Psoas muscle (tissue), 8 donors: ENCODE results near the gene CEMP1. TPM values are rescaled to one million over a fixed set of nuclear protein-coding genes. Genes with fewer than 3 reads are reported as not detected.

Experiments used
- ATAC-seq, 4 donors: fragments of 200-7000 bp; cut with Tn5 transposase; one replicate each; pipeline ENCODE4 v1.9.1; 2020; ENCODE audit warnings: moderate library complexity in 3 of 4, mild to moderate bottlenecking in 2 of 4
- DNase-seq, 2 donors: peaks; one replicate each; pipeline ENCODE4 v3.0.0-alpha.2; 2020
- H3K27ac ChIP-seq: fragments of 200-600 bp; one replicate; pipeline ENCODE4 v1.8.0; 2022
- H3K27me3 ChIP-seq, 3 donors: fragments of 200-600 bp in 1 of 3; one replicate each; pipeline versions ENCODE4 v1.6.1 to v1.8.0; 2013 to 2022; ENCODE audit warnings: low read length in 2 of 3, mild to moderate bottlenecking in 2 of 3, moderate library complexity in 1 of 3; ENCODE audit not compliant: insufficient read depth in 3 of 3
- H3K36me3 ChIP-seq, 2 donors: fragments of 200-600 bp in 1 of 2; one replicate each; pipeline versions ENCODE4 v1.6.1 to v1.8.0; 2013 to 2022; ENCODE audit warnings: low read depth in 1 of 2, mild to moderate bottlenecking in 1 of 2, moderate library complexity in 1 of 2; ENCODE audit not compliant: insufficient read depth in 1 of 2
- H3K4me1 ChIP-seq: fragments of 200-600 bp; one replicate; pipeline ENCODE4 v1.8.0; 2022
- H3K4me3 ChIP-seq: fragments of 200-600 bp; one replicate; pipeline ENCODE4 v1.8.0; 2022; ENCODE audit warnings: mild to moderate bottlenecking
- H3K9me3 ChIP-seq: fragments of 200-600 bp; one replicate; pipeline ENCODE4 v1.8.0; 2022
- WGBS, 3 donors: extraction: QIAGEN DNeasy Blood & Tissue Kit; methylation state at CpG; one replicate each; pipeline versions ENCODE4 v1.1.6 to v1.1.7; 2013; 5-methylcytosine and 5-hydroxymethylcytosine counted together
- intact Hi-C, 2 donors: fragments of 100-400 bp; cut with DNase I; formaldehyde crosslinking; loops; one replicate each; pipeline versions ENCODE4 v1.11.0 to v1.14.2; 2022
- polyA plus RNA-seq, 3 donors: library from polyadenylated mRNA; stranded (reverse); fragments of 200-250 nt; gene quantifications; one replicate each; pipeline ENCODE4 v1.2.3, GENCODE V29; 2013
- total RNA-seq, 4 donors: library from RNA; stranded (reverse); fragmentation: NEBNext Ultra II Directional in 2 of 4; extraction: Animal tissue kit (Norgen Biotek cat#: 25700) in 2 of 4; gene quantifications; one replicate each; pipeline versions ENCODE4 v1.2.1 to v1.2.4, GENCODE V29; 2021 to 2023
- TF ChIP-seq, protein P1 (sequence below): fragments of 200-600 bp; IDR thresholded peaks from one replicate; pipeline ENCODE4 v1.8.0; 2022; ENCODE audit warnings: antibody characterized with exemption
- donor health status: healthy with polysubstance abuse.
- donor health status: DM: no; HTN: no; CAD: no; lungs with moderate emphysema.
- donor health status: Bipolar disorder and iron deficiency.
- donor health status: healthy.
- donor health status: DM: yes; HTN: yes; CAD: no.
- donor health status: DM: no; HTN: no; CAD: no.
- donor health status: DM: no; HTN: no; CAD: no.
- donor health status: DM: yes; HTN: yes; CAD: no.

Gene CEMP1
- total and polyA plus RNA-seq, 7 donors = 0.16 to 0.32 (median 0.20) TPM; not detected in 3

- WGBS, 3 donors = 57 to 75% (median 58%) methylated on average over 23 to 26 of the region's 26 CpGs
- peaks cover 36% of the 10 kb centered on the region for H3K4me1 ChIP-seq
- H3K27ac ChIP-seq = peak overlapping the region; percentile 60
- H3K36me3 ChIP-seq = peaks cover 0 to 13% of the 10 kb centered on the region in 2 donors
- ATAC-seq (peak in 3 of 4 donors; percentile 4 to 18 (median 9)), DNase-seq (no peak)
- peak overlapping the region; percentile 18 for H3K4me3 ChIP-seq
- no peaks in the 10 kb centered on the region for H3K9me3 ChIP-seq
- TF ChIP-seq, protein P1, sequence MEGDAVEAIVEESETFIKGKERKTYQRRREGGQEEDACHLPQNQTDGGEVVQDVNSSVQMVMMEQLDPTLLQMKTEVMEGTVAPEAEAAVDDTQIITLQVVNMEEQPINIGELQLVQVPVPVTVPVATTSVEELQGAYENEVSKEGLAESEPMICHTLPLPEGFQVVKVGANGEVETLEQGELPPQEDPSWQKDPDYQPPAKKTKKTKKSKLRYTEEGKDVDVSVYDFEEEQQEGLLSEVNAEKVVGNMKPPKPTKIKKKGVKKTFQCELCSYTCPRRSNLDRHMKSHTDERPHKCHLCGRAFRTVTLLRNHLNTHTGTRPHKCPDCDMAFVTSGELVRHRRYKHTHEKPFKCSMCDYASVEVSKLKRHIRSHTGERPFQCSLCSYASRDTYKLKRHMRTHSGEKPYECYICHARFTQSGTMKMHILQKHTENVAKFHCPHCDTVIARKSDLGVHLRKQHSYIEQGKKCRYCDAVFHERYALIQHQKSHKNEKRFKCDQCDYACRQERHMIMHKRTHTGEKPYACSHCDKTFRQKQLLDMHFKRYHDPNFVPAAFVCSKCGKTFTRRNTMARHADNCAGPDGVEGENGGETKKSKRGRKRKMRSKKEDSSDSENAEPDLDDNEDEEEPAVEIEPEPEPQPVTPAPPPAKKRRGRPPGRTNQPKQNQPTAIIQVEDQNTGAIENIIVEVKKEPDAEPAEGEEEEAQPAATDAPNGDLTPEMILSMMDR = no peak
- no peaks in the 10 kb centered on the region for H3K27me3 ChIP-seq
- intact Hi-C loops = no loop called here
These were observed 33.3 kb downstream of the CEMP1 start for GRCh38 chr16:2497695-2498484.

GRCh38 chr16:2497116-2497630 is 34.0 kb downstream of the CEMP1 start:
- WGBS, 3 donors = 11 to 17% (median 17%) methylated on average over 21 of the region's 21 CpGs
- DNase-seq = peak; percentile 77 to 91
- peak overlapping the region; percentile 18 for H3K4me3 ChIP-seq

DNA sequence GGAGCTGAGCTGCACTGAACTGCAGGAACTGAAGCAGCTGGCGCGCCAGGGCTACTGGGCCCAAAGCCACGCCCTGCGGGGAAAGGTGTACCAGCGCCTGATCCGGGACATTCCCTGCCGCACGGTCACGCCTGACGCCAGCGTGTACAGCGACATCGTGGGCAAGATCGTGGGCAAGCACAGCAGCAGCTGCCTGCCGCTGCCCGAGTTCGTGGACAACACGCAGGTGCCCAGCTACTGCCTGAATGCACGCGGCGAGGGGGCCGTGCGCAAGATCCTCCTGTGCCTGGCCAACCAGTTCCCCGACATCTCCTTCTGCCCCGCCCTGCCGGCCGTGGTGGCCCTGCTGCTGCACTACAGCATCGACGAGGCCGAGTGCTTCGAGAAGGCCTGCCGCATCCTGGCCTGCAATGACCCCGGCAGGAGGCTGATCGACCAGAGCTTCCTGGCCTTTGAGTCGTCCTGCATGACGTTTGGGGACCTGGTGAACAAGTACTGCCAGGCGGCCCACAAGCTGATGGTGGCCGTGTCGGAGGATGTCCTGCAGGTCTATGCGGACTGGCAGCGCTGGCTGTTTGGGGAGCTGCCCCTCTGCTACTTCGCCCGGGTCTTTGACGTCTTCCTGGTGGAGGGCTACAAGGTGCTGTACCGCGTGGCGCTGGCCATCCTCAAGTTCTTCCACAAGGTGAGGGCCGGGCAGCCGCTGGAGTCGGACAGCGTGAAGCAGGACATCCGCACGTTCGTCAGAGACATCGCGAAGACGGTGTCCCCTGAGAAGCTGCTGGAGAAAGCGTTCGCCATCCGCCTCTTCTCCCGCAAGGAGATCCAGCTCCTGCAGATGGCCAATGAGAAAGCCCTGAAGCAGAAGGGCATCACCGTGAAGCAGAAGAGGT is 34.7 kb downstream of the CEMP1 start:
- Histone ChIP-seq H3K27me3 (no peaks in the 10 kb centered on the region), H3K9me3 (no peaks in the 10 kb centered on the region), H3K36me3 (peaks cover 0 to 13% of the 10 kb centered on the region in 2 donors), H3K4me1 (peaks cover 34% of the 10 kb centered on the region), H3K4me3 (peak overlapping the region; percentile 18), H3K27ac (peak overlapping the region; percentile 60)
- TF ChIP-seq, protein P1 = no peak
- intact Hi-C loops = no loop called here
- no peak for DNase-seq
- no peak for ATAC-seq
- WGBS, 3 donors = 87 to 90% (median 88%) methylated on average over 62 of the region's 62 CpGs

More at GRCh38 chr16:2497116-2497630, 34.0 kb downstream of the CEMP1 start:
- Histone ChIP-seq H3K36me3 (peaks cover 0 to 13% of the 10 kb centered on the region in 2 donors), H3K27ac (peak overlapping the region; percentile 60), H3K4me1 (peaks cover 36% of the 10 kb centered on the region), H3K9me3 (no peaks in the 10 kb centered on the region), H3K27me3 (no peaks in the 10 kb centered on the region)
- ATAC-seq = peak; percentile 40 to 84 (median 78)
- intact Hi-C loops = no loop called here
- TF ChIP-seq, protein P1 = no peak

DNA sequence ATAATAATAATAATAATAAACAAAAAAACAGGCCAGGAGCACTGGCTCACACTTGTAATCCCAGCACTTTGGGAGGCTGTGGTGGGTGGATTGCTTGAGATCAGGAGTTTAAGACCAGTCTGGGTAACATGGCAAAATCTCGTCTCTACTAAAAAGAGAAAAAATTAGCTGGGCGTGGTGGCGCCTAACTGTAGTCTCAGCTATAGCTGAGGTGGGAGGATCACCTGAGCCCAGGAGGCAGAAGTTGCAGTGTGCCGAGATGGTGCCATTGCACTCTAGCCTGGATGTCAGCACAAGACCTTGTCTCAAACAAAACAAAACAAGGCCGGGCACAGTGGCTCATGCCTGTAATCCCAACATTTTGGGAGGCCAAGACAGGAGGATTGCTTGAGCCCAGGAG is 36.2 kb downstream of the CEMP1 start:
- intact Hi-C loops = no loop called here

More for the DNA sequence above, 36.2 kb downstream of the CEMP1 start:
- Histone ChIP-seq H3K27ac (no peak overlapping the region), H3K9me3 (no peaks in the 10 kb centered on the region), H3K4me1 (peaks cover 28% of the 10 kb centered on the region), H3K27me3 (no peaks in the 10 kb centered on the region), H3K4me3 (no peak overlapping the region), H3K36me3 (peaks cover 0 to 13% of the 10 kb centered on the region in 2 donors)
- 95 to 96% (median 96%) methylated on average over 5 of the region's 5 CpGs for WGBS, 3 donors
- ATAC-seq (no peak), DNase-seq (no peak)
- TF ChIP-seq, protein P1 = no peak
